Left lung (tissue), 10 donors: ENCODE results near the gene ZNF536. TPM values are rescaled to one million over a fixed set of nuclear protein-coding genes. Genes with fewer than 3 reads are reported as not detected.

Source experiments
- ATAC-seq: fragments of 200-7000 bp; cut with Tn5 transposase; one replicate; pipeline ENCODE4 v1.9.1; 2020; ENCODE audit warnings: moderate library complexity
- DNase-seq, 4 donors: peaks; one replicate each; pipeline ENCODE4 v3.0.0-alpha.2; 2013 to 2020
- H3K27ac ChIP-seq, 2 donors: fragments of 200-600 bp; sonication (generic) in 1 of 2; one replicate each; pipeline versions ENCODE4 v1.5.0 to v1.8.0; 2020 to 2021
- H3K27me3 ChIP-seq, 2 donors: fragments of 200-600 bp; sonication (generic) in 1 of 2; one replicate each; pipeline versions ENCODE4 v1.5.0 to v1.8.0; 2020 to 2021
- H3K36me3 ChIP-seq, 2 donors: fragments of 200-600 bp; sonication (generic) in 1 of 2; one replicate each; pipeline versions ENCODE4 v1.5.0 to v1.8.0; 2020 to 2021
- H3K4me1 ChIP-seq, 2 donors: fragments of 200-600 bp; one replicate each; pipeline ENCODE4 v1.8.0; 2021
- H3K4me3 ChIP-seq, 2 donors: fragments of 200-600 bp; sonication (generic) in 1 of 2; one replicate each; pipeline versions ENCODE4 v1.5.0 to v1.8.0; 2020 to 2021; ENCODE audit warnings: mild to moderate bottlenecking in 1 of 2
- H3K9me3 ChIP-seq, 2 donors: fragments of 200-600 bp; sonication (generic) in 1 of 2; one replicate each; pipeline versions ENCODE4 v1.5.0 to v1.8.0; 2020 to 2021
- CTCF ChIP-seq, 2 donors: fragments of 200-600 bp; sonication (generic) in 1 of 2; IDR thresholded peaks; one replicate each; pipeline versions ENCODE4 v1.5.0 to v1.8.0; 2021; ENCODE audit warnings: antibody characterized with exemption in 2 of 2
- intact Hi-C, 2 donors: fragments of 100-400 bp; cut with DNase I; formaldehyde crosslinking; loops; one replicate each; pipeline versions ENCODE4 v1.11.2 to v1.14.2; 2022
- polyA plus RNA-seq, 6 donors: library from polyadenylated mRNA; unstranded; fragments of 120-200 nt; gene quantifications; one replicate each; pipeline ENCODE4 v1.2.1, GENCODE V29; 2013; ENCODE audit not compliant: insufficient read length in 6 of 6
- total RNA-seq, 2 donors: library from RNA; stranded (reverse); fragmentation: NEBNext Ultra II Directional; extraction: Animal tissue kit (Norgen Biotek cat#: 25700); gene quantifications; one replicate each; pipeline ENCODE4 v1.2.1, GENCODE V29; 2021
- donor health status: DM: no; HTN: yes; CAD: no.
- donor health status: DM: no; HTN: no; CAD: no.

ZNF536 gene
- total and polyA plus RNA-seq, 8 donors: 0.50 to 6.5 (median 3.6) TPM

DNA sequence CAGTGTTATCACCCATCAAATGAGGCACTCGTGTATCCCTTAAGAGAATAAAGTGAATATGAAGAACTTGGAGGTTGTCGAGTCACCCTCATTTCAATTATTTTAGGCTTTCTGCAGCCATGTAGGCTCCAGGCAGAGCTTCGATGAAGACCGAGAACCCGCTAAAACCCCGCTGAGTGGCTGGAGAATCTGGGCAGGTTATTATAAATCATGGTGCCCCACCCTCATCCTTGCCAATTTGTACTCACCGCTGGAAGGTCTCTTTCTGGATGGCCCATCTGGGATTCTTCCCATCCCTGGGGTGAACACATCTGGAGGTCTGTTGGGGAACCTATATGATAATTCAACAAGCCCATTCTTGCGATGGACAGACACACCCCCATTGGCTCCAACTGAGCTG is 190.8 kb downstream of the ZNF536 start:
- H3K4me3 ChIP-seq: no peak overlapping the region
- H3K27ac ChIP-seq: no peak overlapping the region
- TF ChIP-seq CTCF (IDR thresholded peaks at IDR 0.05): no peak
- H3K4me1 ChIP-seq: no peaks in the 10 kb centered on the region
- H3K9me3 ChIP-seq: no peaks in the 10 kb centered on the region
- ATAC-seq: no peak
- H3K27me3 ChIP-seq: peaks cover 0 to 38% of the 10 kb centered on the region in 2 donors
- H3K36me3 ChIP-seq: no peaks in the 10 kb centered on the region
- no peak for DNase-seq
- intact Hi-C loops: no loop called here

DNA sequence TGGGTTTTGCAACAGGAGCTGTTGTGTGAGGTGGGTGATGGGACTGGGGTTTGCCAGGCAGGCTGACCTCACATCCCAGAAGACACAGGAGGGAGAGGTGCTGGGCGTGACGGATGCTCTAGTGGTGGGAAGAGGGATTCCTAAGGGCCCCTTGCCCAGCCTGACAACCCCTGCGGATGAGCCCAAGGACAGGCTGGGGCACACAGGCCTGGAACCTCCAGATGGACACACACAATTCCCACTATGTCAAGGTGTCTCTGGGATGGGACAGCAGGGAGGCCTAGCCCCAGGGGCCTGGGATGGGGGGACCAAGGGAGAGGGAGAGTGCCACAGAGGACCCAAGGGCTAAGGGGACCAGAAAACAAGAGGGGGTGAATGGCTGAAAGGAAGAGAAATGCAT is 191.5 kb downstream of the ZNF536 start:
- H3K36me3 ChIP-seq: no peaks in the 10 kb centered on the region
- no peaks in the 10 kb centered on the region for H3K4me1 ChIP-seq
- intact Hi-C loops: no loop called here
- H3K27me3 ChIP-seq: peaks cover 0 to 33% of the 10 kb centered on the region in 2 donors
- no peaks in the 10 kb centered on the region for H3K9me3 ChIP-seq
- no peak overlapping the region for H3K4me3 ChIP-seq
- DNase-seq: no peak
- no peak for ATAC-seq
- H3K27ac ChIP-seq: no peak overlapping the region
- TF ChIP-seq CTCF (IDR thresholded peaks at IDR 0.05): no peak

DNA sequence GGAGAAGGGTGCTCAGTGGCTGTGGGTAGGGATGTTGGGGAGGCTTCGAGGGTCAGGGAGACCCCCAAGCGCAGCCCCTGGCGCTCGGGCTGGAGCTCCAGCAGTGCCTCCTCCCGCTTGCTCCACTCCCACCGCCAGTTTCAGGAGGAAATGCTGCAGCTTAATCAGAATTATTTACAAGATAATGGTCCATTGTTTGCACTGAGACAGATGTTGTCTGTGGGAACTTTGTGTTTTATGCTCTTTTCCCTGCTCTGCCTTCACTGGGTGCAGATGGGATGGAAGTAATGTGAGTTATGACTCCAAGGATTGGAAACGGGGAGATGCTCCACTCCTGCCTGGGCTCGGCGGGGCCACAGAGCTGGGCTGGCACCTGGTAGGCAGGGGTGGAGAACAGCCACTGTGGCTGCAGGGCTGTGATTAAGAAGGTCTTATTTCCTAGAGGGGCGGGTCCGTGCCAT is 192.4 kb downstream of the ZNF536 start:
- Histone ChIP-seq H3K36me3 (no peaks in the 10 kb centered on the region), H3K27me3 (peaks cover 0 to 28% of the 10 kb centered on the region in 2 donors), H3K4me3 (no peak overlapping the region), H3K4me1 (no peaks in the 10 kb centered on the region), H3K9me3 (no peaks in the 10 kb centered on the region), H3K27ac (no peak overlapping the region)
- TF ChIP-seq CTCF (IDR thresholded peaks at IDR 0.05): no peak
- ATAC-seq (no peak), DNase-seq (no peak)
- intact Hi-C loops: no loop called here

DNA sequence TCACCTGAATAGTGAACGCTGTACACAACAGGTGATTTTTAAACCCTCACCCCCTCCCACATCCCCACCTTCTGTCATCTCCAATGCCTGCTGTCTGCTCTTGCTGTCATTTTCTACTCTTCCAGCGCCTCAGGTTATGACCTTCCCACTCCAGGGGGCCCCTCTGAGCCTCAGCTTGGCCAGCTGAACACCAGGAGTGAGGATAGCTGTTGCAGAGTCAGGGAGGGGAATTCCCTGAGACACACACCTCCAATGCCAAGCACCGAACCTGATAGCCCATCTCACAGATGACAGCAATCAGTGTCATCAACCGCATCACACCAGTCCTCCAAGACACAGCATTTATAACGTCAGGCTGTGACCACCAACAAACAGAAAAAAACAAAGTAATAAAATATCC is 193.5 kb downstream of the ZNF536 start:
- no peak for TF ChIP-seq CTCF (IDR thresholded peaks at IDR 0.05)
- intact Hi-C loops: no loop called here
- H3K27ac ChIP-seq: no peak overlapping the region

DNA sequence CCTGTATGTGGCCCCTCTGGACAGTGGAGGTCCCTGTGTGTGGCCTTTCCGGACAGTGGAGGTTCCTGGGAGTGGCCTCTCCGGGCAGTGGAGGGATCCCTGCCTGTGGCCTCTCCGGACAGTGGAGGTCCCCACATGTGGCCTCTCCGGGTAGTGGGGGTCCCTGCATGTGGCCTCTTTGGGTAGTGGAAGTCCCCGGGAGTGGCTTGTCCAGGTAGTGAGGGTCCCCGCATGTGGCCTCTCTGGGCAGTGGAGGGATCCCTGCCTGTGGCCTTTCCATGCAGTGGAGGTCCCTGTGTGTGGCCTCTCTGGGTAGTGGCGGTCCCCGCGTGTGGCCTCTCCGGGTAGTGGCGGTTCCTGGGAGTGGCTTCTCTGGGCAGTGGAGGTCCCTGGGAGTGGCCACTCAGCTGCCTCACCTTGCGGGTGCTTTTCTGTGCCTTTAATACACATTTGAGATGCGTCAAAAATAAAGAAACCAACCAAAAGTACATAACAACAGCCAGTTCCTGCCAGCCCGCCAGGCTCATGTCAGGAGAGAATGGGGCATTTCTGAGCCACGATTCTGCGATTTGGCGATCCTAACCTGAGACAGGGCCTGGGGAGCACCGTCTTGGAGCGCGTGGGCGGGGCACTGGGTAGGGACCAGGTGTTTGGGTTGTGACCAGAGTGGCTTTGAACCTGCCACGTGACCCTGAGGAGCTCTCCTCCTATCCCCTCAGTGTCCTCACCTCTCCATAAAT is 194.7 kb downstream of the ZNF536 start:
- Histone ChIP-seq H3K27ac (no peak overlapping the region), H3K36me3 (no peaks in the 10 kb centered on the region), H3K27me3 (peaks cover 0 to 11% of the 10 kb centered on the region in 2 donors), H3K9me3 (no peaks in the 10 kb centered on the region), H3K4me3 (no peak overlapping the region), H3K4me1 (no peaks in the 10 kb centered on the region)
- ATAC-seq (no peak), DNase-seq (no peak)
- intact Hi-C loops: no loop called here
- TF ChIP-seq CTCF (IDR thresholded peaks at IDR 0.05): no peak

More for the DNA sequence above, 193.5 kb downstream of the ZNF536 start:
- peaks cover 0 to 21% of the 10 kb centered on the region in 2 donors for H3K27me3 ChIP-seq
- H3K4me1 ChIP-seq: no peaks in the 10 kb centered on the region
- DNase-seq: no peak
- no peak for ATAC-seq
- no peak overlapping the region for H3K4me3 ChIP-seq
- no peaks in the 10 kb centered on the region for H3K9me3 ChIP-seq
- no peaks in the 10 kb centered on the region for H3K36me3 ChIP-seq
